Measurements from ENCODE around the gene KCNS3. TPM values are rescaled to one million over a fixed set of nuclear protein-coding genes. Genes with fewer than 3 reads are reported as not detected.

The KCNS3 gene
- total RNA-seq, 2 donors from 2014 or later, result 30.3 to 33.6 TPM

DNA sequence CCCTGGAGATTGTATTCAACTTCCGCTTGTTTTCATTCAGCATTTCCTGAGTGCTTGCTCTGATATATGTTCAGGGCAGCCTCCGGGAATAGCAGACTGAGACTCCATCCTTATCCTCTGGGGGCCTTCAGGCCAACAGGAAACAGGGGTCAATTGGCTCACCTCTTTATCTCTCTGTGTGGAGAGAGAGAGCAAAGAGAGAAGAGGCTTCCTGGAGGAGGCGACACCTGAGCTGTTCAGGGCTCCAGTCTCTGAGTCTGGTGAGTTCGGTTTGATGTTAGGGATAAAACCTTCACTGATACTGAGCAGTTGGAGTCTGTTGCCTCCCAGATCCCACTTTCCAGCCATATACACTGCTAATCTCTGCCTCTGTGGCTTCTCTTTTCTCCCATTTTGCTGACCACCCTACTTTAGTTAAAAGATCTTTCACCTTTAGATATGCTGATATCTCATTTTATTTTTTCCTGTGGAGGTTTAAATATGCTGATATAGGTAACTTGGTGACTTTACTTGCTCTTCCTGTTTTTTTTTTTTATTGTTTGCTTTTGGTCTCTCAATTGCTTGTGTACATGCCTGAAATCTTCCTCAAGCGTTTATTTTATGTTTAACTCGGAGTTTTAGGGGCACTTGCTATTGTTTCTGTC lies 56.9 kb downstream of the KCNS3 start:
- H3K9me3 ChIP-seq, result no peaks in the 10 kb centered on the region
- H3K36me3 ChIP-seq, result peaks cover 12% of the 10 kb centered on the region
- no peak for DNase-seq (ENCODE audit: low spot score)
- no peaks in the 10 kb centered on the region for H3K27me3 ChIP-seq (replicated peaks; ENCODE audit: insufficient read depth)
- TF ChIP-seq, protein P1, sequence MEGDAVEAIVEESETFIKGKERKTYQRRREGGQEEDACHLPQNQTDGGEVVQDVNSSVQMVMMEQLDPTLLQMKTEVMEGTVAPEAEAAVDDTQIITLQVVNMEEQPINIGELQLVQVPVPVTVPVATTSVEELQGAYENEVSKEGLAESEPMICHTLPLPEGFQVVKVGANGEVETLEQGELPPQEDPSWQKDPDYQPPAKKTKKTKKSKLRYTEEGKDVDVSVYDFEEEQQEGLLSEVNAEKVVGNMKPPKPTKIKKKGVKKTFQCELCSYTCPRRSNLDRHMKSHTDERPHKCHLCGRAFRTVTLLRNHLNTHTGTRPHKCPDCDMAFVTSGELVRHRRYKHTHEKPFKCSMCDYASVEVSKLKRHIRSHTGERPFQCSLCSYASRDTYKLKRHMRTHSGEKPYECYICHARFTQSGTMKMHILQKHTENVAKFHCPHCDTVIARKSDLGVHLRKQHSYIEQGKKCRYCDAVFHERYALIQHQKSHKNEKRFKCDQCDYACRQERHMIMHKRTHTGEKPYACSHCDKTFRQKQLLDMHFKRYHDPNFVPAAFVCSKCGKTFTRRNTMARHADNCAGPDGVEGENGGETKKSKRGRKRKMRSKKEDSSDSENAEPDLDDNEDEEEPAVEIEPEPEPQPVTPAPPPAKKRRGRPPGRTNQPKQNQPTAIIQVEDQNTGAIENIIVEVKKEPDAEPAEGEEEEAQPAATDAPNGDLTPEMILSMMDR (IDR thresholded peaks at IDR 0.05), result no peak
- H3K4me1 ChIP-seq (ENCODE audit: control insufficient read depth in 1 of 2, low read depth in 2 of 2), result peaks cover 5 to 37% of the 10 kb centered on the region in 2 donors
- peak overlapping the region; percentile 89 to 91 for H3K27ac ChIP-seq
- peak overlapping the region; percentile 61 for H3K4me3 ChIP-seq
- no peak for ATAC-seq (ENCODE audit: insufficient number of reproducible peaks, low FRiP score, low read depth)

DNA sequence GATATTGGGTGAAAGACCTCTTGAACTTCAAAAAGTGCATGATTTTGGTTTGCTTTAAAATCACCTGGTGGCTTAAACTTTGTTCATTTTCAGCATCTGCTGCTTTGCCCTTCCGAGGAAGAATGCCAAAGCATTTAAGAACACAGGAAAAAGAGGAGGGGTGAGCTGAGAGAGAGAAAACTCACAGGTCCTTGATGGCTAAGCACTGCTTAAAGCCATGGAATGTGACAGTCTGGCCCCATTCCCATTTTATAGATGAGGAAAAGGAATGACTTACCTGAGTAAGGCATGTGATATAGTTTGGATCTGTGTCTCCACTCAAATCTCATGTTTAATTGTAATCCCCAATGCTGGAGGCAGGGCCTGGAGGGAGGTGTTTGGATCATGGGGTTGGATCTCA lies 58.1 kb downstream of the KCNS3 start:
- H3K4me3 ChIP-seq, result peak overlapping the region; percentile 61
- H3K27ac ChIP-seq, result peak overlapping the region in 1 of 2 donors; percentile 91
- H3K9me3 ChIP-seq, result no peaks in the 10 kb centered on the region
- peaks cover 6% of the 10 kb centered on the region for H3K36me3 ChIP-seq
- peaks cover 5 to 37% of the 10 kb centered on the region in 2 donors for H3K4me1 ChIP-seq (ENCODE audit: control insufficient read depth in 1 of 2, low read depth in 2 of 2)
- TF ChIP-seq, protein P1 (IDR thresholded peaks at IDR 0.05), result no peak
- no peaks in the 10 kb centered on the region for H3K27me3 ChIP-seq (replicated peaks; ENCODE audit: insufficient read depth)
- DNase-seq (ENCODE audit: low spot score), result no peak
- ATAC-seq (ENCODE audit: insufficient number of reproducible peaks, low FRiP score, low read depth), result no peak

DNA sequence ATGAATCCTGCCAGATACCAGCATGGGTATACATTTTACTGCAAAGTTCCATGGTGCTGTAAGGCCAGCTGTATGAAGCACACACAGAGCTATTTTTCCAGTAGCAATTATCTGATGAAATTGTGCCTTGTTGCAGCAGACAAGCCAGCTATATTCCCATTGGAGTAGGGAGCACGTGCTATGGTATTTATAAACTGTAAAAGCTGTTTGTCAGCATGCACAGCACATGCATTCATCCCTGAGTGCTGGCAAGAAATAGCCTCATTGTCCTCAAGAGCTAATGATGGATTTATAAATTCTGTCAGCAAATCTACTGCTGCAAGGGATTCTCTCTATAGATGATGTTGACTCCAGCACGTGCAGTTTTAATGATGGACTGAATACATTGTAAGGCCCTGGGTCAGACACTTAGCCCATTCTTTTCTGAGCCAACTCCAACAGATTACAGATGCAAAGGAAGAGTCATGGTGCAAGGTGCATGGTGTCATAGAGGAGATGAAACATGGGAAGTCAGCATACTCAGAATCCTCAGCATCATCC lies 61.7 kb downstream of the KCNS3 start:
- Histone ChIP-seq H3K27ac (no peak overlapping the region), H3K4me1 (ENCODE audit: control insufficient read depth in 1 of 2, low read depth in 2 of 2) (peaks cover 0 to 21% of the 10 kb centered on the region in 2 donors), H3K4me3 (no peak overlapping the region), H3K27me3 (replicated peaks; ENCODE audit: insufficient read depth) (no peaks in the 10 kb centered on the region), H3K36me3 (no peaks in the 10 kb centered on the region), H3K9me3 (no peaks in the 10 kb centered on the region)
- DNase-seq (ENCODE audit: low spot score) (no peak), ATAC-seq (ENCODE audit: insufficient number of reproducible peaks, low FRiP score, low read depth) (no peak)
- TF ChIP-seq, protein P1 (IDR thresholded peaks at IDR 0.05), result no peak

GRCh38 chr2:17943444-17943843 lies 65.0 kb downstream of the KCNS3 start:
- TF ChIP-seq, protein P1 (IDR thresholded peaks at IDR 0.05), result no peak
- H3K4me3 ChIP-seq, result no peak overlapping the region
- no peak overlapping the region for H3K27ac ChIP-seq
- H3K36me3 ChIP-seq, result no peaks in the 10 kb centered on the region
- ATAC-seq (ENCODE audit: insufficient number of reproducible peaks, low FRiP score, low read depth) (no peak), DNase-seq (ENCODE audit: low spot score) (no peak)
- no peaks in the 10 kb centered on the region for H3K4me1 ChIP-seq (ENCODE audit: control insufficient read depth in 1 of 2, low read depth in 2 of 2)
- H3K27me3 ChIP-seq (replicated peaks; ENCODE audit: insufficient read depth), result no peaks in the 10 kb centered on the region
- H3K9me3 ChIP-seq, result no peaks in the 10 kb centered on the region

DNA sequence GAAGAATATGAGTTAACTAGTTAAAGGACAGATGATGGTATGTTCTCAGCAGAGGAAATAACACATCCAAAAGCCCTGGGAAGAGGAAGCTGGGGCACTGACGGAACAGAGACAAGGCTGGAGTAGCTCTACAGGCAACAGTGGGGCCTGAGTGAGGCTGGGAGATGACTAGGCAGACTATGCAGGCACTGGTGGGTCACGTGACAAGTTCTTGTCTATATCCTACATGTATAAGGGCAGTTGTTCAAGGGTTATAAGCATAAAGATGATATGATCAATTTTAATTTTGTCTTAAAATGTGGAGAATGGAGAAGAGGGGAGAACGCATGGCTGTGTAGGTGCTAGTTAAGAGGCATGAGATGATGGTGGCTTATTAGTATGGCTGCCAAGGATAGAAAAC lies 68.6 kb downstream of the KCNS3 start:
- no peak for DNase-seq (ENCODE audit: low spot score)
- TF ChIP-seq, protein P1 (IDR thresholded peaks at IDR 0.05), result no peak
- no peak overlapping the region for H3K27ac ChIP-seq
- ATAC-seq (ENCODE audit: insufficient number of reproducible peaks, low FRiP score, low read depth), result no peak
- no peaks in the 10 kb centered on the region for H3K36me3 ChIP-seq
- no peak overlapping the region for H3K4me3 ChIP-seq
- H3K4me1 ChIP-seq (ENCODE audit: control insufficient read depth in 1 of 2, low read depth in 2 of 2), result no peaks in the 10 kb centered on the region
- H3K27me3 ChIP-seq (replicated peaks; ENCODE audit: insufficient read depth), result no peaks in the 10 kb centered on the region
- H3K9me3 ChIP-seq, result no peaks in the 10 kb centered on the region
